ENCODE results near the gene PCYT2.
A peak's percentile ranks its signal among the peaks of the same experiment; 100 is the strongest.
"Not testable (repeated sequence)": the region's sequence is repeated elsewhere in the genome, so short reads cannot be mapped to it uniquely, and the experiment has no call there.

The PCYT2 gene

GRCh38 chr17:81927152-81927652 lies 16.0 kb upstream of the PCYT2 start:
- DNase-seq: no peak

GRCh38 chr17:81926451-81927151 lies 15.4 kb upstream of the PCYT2 start:
- peak; percentile 63 for DNase-seq

- peak; percentile 45 for DNase-seq
Measured at GRCh38 chr17:81925860-81926450, 14.8 kb upstream of the PCYT2 start.

GRCh38 chr17:81924557-81925532 lies 13.6 kb upstream of the PCYT2 start:
- DNase-seq: no peak

DNA sequence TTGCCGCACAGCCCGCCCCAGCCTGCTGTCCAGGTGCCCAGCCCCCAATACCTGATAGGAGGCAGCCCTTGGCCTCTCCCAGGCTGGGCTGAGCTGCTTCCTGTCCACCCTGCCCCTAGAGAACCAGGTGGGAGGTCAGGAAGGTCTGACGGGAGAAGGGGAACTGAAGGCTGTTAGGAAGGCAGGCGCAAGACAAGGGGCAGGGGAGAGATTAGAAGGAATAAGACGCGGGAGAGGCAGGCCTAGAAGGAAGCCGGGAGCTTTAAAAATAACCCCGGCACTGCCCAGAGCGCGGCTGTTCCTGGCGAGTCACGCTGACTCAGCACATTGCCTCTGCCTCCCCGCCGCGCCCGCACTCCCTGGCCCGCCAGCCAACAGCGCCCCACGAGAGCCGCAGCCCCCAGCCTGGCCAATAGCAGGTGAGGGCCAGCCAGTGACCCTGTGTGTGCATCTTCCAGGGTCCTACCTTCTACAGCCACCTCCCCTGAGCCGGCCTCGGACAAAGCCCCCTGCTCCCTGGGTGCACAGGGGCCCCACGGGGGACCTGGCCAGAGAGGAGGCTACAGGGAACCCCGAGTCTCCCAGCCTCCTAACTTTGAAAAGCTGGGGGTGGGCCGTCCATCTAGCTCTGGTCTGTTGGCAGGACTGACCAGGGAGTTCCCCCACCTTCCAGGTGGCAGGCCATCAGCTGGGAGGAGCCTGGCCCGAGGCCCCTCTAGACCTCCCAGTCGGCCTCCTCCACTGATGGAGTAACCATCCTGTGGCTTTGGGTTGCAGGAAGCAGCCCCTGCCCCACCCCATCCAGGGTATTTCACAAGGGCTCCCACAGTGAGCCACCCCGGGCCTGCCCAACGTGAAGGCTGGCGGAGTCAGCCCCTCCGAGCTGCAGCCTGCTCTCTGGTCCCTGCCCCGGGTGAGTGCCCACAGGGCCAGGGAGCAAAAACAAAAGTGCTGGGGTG lies 12.4 kb upstream of the PCYT2 start:
- peak; percentile 87 for DNase-seq

- peak; percentile 67 for DNase-seq
Measured at GRCh38 chr17:81922566-81923301, 11.5 kb upstream of the PCYT2 start.

DNA sequence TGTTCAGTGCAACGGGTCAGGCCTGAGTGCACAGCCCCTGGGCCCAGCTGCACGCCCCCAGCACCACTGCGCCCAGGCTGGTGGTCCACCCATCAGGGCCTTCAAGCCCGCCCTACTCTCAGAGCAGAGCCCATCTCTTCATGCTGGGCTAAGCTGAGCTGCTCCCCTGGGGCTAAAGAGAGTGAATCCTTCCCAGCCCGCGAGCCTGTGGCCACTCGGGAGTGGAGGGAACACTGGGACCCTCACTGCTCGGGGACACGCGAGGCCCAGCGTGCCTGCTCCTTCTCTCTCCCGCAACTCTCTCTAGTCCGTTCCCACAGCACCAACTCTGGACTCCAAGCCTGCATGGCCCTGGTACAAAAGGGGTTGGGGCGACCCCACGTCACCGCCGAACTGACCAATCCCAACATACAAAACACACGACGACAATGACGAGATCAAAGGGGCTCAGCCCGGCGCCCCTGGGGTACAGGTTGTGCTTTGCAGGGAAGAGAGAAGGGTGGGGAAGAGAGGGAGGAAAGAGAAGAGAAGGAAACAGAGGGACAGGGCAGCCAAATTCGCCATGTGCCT lies 10.9 kb upstream of the PCYT2 start:
- DNase-seq: no peak

DNA sequence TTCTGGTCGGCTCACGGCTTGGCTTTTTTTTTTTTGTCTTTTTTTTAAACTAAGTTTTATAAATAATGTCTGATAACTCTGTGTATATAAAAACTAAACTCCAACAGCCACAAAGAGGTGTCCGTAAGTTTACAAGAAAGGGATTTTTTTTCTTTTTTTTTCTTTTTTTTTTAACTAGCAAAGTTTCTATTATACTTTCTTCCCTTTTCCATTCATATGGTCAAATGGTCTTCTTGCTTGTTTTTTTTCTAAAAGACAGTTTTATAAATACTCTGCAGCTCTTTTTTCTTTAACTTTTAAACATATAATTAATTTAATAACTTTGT lies 10.3 kb upstream of the PCYT2 start:
- DNase-seq: no peak

- DNase-seq: peak; percentile 40
Measured at GRCh38 chr17:81920612-81921536, 9.7 kb upstream of the PCYT2 start.

DNA sequence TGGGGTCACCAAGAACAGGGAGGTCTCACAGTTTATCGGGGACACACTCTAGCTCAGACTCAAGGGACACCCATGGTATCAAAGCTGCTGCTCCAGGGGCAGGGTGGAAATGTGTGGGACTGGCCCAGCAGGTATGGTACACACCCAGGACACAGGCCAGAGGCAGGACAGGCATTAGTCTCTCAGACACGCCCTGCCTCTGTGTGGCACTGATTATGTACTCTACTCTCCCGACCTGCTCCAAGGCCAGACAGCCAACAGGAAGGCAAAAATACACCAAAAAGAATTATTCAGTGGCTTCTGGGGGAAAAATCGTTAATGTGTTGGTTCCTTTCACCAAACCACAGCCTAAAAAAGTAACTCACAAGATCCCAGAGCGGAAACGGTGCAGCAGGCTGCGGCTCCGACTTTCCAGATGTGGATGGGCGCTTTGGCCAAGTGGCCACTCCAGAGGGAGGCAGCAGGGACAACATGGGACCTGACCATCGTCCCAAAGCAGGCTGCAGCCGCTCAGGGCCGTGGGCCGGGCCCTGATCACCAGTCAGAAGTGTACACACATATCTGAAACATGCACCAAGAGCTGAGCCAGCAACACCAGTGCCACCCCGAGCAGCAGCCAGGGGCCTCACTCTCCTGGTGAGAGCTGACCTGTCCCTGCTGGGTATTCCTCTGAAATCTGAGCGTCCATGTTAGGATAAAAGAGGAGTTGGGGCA lies 7.8 kb upstream of the PCYT2 start:
- no peak for DNase-seq

- DNase-seq: not testable (repeated sequence)
Measured at GRCh38 chr17:81918333-81918669, 7.1 kb upstream of the PCYT2 start.

- no peak for DNase-seq
Measured at GRCh38 chr17:81917565-81918332, 6.5 kb upstream of the PCYT2 start, which contains the start of gene SIRT7. TSS of gene SIRT7 (minus strand) at chr17:81918176. CDS start at chr17:81918131, 45 bp downstream.

DNA sequence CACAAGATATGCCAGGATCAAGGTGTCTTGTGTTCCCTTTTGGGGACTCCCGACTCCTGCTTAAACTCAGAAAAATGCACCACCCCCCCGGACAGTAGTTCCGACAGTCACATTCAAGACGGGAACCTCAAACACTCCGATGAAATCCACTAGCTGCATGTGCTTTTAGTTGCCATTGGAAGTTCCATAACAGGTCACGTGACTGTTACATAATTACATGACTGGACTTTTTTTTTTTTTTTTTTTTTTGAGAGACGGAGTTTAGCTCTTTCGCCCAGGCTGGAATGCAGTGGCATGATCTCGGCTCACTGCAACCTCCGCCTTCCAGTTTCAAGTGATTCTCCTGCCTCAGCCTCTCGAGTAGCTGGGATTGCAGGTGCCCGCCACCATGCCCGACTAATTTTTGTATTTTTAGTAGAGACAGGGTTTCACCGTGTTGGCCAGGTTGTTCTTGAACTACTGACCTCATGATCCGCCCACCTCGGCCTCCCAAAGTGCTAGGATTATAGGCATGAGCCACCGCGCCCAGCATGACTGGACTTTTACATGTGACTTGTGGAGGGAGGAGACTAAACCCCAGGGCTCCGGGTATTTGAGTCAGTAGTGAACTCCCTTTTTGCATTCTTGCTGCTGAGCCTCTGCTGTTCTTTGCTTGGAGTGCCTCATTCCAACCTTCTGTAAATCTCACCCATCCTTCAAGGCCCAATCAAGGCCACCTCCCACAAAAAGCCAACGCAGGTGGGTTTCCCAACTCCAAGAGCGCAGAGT lies 5.2 kb upstream of the PCYT2 start:
- DNase-seq: no peak

DNA sequence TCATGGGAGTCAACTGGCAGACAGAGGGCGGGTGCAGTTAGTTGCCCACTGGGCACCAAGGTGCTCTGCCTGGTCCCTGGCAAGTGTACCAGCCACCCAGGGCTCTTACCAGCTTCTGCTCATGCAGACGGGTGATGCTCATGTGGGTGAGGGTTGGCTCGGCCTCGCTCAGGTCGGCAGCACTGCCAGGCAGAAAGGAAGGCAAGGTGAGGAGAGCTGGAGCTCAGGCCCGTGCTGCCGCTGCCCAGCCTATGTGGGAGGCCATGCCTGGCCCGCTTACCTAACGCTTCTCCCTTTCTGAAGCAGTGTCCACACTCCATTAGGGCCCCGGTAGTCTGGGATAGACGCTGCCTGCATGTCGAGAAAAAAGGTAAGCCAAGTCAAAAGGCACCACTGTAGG lies 4.1 kb upstream of the PCYT2 start:
- no peak for DNase-seq

DNA sequence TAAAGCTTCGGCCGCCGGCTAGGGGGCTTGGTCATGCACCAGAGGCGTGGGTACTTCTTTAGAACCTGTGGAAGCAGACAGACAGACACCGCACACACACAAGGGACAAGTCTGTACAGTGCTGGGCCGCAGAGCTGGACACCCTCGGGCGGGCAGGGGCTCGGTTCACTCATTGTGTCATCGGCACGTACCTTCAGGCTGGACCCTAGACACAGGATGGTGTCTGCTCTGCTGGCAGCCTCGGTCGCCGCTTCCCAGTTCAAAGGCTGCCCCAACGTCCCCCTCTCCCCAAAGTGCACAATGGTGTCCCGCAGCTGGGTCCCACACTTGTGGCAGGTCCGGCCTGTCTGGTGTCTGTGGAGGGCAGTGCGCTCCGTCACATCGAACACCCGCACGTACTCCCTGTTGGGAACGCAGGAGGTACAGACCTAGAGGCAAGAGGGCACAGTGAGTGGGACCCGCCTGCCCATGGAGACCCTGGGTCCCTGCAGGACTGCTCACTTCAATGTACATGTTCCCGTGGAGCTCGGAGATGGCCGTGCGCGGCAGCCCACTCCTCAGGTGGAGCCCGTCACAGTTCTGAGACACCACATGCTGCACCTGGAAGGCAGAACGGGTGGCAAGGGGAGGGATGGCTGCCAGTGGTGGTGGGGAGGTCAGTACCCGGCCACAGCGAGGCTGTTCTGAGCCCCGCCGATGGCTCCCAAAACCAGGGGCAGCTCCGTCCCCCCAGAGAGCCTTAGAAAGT lies 3.1 kb upstream of the PCYT2 start:
- no peak for DNase-seq

- DNase-seq: no peak
Measured at GRCh38 chr17:81913394-81914102, 2.3 kb upstream of the PCYT2 start.
